ENCODE data around the gene BIN1.

The BIN1 gene, protein sequence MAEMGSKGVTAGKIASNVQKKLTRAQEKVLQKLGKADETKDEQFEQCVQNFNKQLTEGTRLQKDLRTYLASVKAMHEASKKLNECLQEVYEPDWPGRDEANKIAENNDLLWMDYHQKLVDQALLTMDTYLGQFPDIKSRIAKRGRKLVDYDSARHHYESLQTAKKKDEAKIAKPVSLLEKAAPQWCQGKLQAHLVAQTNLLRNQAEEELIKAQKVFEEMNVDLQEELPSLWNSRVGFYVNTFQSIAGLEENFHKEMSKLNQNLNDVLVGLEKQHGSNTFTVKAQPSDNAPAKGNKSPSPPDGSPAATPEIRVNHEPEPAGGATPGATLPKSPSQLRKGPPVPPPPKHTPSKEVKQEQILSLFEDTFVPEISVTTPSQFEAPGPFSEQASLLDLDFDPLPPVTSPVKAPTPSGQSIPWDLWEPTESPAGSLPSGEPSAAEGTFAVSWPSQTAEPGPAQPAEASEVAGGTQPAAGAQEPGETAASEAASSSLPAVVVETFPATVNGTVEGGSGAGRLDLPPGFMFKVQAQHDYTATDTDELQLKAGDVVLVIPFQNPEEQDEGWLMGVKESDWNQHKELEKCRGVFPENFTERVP

DNA sequence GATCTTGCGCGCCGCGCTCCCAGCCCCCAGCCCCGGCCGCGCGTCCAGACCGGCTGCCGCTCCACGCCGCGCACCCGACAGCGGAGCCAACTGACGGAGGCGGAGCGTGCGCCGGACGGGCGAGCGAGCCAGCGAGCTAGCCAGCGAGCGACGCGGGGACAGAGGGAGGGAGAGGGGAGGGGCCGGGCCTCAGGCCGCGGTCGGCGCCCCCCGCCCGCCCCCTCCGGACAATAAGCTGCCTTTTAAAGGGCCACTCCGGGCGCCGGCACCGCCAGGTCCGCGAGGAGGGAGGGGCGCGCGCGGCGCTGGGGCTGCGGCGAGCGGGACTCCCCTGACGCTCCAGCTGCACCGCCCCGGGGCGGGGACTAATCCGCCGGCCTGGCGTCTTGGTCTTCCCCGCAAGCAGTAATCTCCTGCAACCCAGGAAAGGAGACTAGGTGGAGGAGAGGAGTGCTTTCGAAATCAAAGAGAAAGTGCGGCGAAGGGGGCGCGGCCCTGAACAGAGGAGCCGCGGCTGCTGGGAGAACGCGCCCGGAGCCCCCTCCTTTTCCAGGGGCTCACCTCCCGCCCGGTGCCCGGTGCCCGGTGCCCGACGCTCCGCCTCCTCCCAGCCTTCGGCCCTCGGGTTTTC, at the start of gene BIN1:
Gene BIN1, minus strand, starts transcription at position 164 of the 631 bp plus-strand sequence. CDS start 211 bp downstream, outside the sequence.
- DNase-seq = peak; percentile 85

DNA sequence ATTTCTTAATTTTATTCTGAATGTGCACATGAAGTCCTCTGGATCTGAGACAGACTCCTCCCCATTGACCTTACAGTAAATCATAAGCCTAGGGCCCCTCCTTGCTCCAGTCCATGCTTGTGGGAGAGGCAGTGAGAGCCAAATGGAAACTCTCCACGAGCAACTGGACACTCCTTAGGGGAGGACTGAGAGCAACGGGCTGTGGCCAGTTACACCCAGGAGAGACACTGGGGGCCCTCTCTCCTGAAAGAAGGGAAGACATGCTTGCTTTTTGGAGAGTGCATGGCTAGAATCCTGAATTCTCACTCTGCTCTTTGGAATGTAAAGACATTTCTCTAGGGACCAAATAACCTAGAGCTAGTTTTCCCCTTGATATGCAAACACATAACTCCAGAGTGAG, 49.0 kb upstream of the BIN1 start:
- peak; percentile 73 for DNase-seq

GRCh38 chr2:127155028-127155581, 48.2 kb upstream of the BIN1 start:
- peak; percentile 87 for DNase-seq

DNA sequence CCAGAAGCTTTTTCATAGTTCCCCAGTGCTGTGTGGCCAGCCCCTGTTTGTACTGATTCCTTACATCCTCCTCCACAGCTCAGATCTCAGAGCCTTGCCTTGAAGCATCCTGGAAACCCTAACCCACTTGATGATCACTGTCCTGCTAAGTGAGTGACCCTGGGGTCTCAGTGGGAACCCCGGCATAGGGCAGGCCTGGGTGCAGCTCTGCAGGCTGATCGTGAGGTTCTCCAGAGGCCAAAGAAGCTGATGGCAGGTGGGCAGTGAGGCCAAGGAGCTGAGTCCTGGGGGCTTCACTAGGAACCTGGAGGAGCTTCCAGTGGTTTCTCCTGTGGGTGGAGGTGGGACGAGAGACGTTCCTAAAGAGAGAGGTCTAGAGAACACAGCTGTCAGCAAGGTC, 47.4 kb upstream of the BIN1 start:
- DNase-seq = no peak

DNA sequence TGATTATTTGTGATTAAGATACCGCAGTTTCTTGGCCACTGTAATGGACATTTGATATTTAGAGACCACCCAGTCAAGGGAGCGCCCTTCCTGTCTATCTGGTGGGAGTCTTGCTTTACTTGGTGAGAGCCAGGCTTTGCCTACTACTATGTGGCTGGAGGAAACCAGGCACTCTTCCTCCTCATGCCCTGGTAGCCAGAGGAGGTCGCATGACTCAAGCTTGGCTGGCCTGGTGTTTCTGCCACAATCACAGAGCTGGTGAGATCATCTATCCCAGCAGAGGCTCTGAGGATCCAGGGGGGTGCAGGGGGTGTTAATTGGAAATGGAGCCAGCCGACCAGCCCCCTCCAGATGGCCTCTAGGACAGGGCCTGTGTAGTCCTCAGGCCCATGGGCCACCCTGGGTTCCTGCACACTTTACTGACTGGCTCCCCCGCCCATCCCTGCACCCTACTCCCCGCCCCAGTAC, 46.8 kb upstream of the BIN1 start:
- DNase-seq = peak; percentile 89

DNA sequence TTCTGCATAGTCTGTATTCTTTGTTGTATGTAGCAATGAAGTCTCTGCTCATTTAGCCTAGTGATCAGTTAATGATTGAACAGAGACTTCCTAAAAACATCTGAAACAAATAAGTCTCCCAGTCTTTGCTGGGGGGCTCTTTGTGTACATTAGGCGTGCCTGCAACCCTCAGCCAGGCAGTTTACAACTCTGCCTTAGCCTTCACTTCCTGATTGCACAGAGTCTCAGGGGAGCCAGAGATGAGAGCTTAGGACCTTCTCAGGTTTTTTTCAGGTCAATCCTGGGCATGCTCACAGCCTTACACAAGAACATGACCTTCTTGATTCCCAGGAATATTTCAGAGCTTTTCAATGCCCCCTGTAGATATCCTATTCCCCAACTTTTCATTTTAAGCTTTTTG, 44.0 kb upstream of the BIN1 start:
- DNase-seq = no peak

DNA sequence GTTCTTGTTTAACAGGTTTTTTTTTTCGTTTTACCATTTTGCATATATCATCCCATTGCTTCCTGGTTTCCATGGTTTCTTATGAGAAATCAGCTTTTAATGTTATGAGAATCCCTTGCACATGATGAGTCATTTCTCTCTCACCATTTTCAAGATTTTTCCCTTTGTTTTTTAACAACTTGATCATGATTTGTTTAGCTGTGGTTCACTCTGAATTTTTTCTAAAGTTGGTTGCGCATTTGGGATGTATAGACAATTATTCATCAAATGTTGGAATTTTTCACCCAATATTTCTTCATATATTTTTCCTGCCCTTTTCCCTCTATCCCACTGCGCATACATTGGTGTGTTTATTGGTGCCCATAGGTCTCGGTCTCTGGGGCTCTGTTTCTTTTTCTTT, 42.4 kb upstream of the BIN1 start:
- DNase-seq = peak; percentile 98

GRCh38 chr2:127146820-127147502, 40.0 kb upstream of the BIN1 start:
- DNase-seq = peak; percentile 89

- DNase-seq = no peak
Observed at GRCh38 chr2:127146071-127146725, 39.2 kb upstream of the BIN1 start.

DNA sequence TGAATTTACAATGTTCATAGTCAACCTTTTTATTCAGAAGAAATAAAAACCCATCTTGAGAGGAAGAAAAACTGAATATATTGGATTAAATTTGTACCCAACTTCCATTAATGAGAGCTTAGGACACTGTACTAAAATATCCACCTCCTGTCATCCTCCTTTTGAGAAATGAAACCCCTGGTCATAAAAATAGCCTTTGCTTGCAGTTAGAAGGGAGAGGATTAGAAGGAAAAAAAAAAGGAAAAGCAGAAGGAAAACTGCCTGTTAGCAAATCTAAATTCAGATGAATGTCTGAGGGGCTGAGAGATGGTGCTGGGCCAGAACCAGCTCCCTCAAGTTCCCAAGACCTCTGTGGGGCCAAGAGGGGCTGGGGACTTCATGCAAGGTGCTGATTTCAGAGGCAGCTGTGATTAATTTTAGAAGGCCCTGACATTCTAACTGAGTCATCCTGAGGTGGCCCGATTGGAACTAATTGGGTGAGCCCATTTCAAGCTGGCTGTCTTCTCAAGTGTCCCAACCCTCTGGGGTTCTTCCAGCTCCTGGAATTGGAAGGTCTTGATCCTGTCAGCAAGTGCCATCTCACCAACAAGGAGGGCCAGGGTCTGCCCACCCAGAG, 38.4 kb upstream of the BIN1 start:
- peak; percentile 87 for DNase-seq

DNA sequence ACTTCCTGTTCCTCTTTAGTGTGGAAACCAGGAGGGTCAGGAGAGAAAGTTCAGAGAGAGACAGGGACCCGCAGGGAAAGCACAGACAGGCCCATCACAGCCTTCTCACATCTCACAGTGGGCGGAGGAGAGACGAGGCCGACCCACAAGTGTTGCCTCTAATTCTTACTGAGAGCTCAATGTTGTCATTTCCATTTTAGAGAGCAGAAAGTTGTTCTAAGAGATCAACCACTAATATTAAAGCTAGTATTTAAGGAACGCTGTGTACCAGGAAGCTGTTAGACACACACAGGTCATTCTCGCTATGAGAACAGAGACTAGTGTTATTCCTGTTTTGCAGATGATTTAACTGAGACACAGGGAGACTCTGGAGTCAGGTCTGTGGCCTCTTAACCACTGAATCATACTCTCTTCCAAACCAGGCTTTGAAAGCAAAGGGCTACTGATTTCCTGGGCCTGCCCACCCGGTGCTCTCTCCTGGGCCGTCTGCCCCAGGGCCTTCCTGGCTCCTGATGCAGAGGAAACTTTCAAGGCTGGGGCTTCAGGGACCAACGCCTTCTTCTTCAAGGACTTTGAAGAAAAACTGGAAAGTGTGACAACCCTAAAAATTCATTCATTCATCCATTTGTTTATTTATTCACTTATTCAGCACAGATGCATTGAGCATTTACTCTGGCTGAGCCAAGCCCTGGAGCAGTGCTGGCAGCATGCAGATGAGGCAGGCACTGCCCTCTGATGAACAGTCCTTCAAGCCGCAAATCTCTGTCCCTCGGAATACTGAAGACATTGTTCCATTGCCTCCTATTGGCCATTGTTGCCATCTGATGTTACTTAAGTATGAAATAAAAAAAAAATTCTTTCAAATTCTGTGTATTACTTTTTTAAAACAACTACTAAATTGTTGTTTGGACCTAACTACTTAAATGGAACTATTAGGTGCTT, 37.2 kb upstream of the BIN1 start:
- DNase-seq = peak; percentile 39

- DNase-seq = no peak
Observed at GRCh38 chr2:127142663-127143630, 36.0 kb upstream of the BIN1 start.

DNA sequence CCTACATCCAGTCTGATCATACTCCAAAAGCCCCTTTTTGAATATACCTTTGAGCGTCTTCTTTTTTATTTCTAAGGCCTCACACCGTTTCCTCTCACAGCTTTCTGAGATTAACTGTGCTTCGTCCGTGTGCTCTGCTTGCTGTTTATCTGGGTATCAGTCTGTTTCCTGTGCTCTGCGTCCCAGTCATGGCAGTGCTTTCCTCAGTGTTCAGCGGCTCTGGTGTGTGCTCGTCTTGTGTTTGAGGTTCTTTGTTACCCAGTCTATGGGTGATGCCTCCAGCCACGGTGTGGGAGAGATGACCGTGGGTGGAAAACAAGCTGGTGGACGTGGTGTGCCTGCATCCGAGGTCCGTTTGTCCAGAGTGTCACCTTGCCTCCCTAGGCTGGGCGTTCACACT, 33.6 kb upstream of the BIN1 start:
- DNase-seq = no peak

DNA sequence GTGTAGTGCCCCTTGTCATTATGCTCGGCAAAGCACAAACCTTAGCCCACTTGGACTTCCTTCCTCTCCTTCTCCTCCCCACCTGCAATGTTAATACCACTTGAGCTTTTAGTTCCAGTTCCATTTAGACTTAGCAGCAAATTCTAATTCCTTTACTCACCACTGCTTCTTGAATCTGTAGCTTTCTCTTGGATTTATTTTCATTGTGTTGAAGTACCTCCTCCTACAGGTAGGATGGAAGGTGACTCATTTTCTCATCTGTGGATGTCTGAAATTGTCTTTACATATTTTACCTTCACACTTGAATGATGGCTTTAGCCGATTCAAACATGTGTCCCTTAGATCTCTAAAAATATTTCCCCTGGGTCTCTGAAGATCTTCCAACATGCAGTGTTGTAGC, 32.8 kb upstream of the BIN1 start:
- no peak for DNase-seq

- no peak for DNase-seq
Observed at GRCh38 chr2:127138281-127138680, 31.3 kb upstream of the BIN1 start.

DNA sequence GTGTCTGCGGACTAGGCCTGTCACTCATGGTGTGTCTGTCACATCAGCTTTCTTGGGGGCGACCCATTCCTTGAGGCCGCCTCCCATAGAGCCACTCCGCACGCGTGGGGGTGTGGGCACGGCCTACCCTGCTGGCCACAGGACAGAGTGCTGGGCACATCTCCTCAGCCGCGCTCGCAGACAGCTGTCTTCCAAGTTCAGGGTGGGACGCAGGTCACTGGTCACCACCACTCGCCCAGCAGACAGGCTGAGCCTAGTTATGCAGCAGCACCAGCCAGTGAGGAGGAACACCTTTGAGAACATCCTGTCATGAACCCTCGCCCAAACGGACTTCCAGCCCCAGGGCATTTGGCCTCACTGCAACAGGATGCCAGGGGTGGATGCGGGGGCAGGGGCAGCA, 30.8 kb upstream of the BIN1 start:
- no peak for DNase-seq

DNA sequence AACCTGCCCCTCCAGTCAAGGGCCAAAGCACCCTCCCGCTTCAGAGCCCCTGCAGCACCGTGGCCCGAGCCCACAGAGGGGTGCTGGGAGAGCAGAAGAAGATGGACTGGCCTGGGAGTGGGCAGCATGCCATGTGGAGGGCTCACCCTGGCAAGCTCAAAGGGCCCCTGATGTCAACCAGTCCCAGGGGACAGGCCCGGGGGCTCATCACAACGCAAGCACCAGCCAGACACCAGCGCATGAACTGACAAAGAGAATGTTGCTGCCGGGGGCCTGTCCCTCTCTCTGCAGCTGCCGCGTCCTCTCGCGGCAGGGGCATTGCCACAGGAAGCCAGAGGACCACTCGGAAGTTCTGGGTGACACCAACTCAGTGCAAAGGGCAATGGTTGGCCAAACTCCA, 30.3 kb upstream of the BIN1 start:
- no peak for DNase-seq

DNA sequence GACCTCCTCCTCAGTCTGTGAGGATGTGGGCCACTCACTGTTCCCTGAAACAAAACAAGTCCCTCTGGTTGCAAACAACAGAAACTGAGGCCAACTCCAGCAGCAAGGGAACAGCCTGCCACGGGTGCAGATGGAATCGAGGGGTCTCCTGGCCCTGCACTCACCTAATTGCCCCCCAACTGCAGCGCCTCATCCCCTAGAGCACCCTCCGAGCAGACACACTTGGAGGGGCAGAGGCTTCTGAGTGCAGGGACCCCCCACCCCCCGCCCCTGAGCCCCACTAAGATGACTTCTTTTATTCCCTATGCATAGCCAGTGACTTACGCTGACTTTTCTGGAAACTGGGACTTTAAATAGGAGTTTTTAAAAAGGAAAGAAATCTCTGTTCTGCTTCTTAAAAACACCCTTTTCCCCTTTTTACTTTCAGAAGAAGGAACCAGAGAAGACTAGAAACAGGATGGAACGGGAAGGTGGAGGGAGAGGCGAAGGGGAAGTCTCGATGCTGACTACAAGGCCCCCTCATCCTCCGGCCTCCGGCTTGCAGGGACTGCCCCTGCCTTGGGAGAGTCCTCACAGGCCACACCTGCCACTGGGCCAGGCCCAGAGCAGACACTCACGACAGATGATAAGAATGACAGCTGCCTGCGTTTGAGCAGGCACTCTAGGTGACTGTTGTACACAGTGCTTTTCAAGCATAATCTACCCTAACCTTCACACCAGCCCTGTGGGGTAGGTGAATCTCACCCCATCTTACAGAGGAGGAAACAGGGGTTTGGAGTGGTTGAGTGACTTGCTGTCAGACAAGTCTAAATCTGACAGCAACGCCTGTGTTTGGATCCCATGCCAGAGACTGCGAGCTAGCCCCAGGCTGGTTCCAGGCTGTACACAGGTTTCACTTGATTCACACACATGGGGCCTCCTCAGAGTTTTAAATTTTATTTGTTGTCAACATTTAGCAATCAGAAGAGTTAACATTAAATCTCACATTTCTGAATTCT, 28.2 kb upstream of the BIN1 start:
- DNase-seq = no peak
